Activated T-helper 17 cell treated with anti-CD3 and anti-CD28 coated beads, Interleukin-2, amount 50 U/mL, for 72 hours (primary cell): Measurements from ENCODE around the gene DEXI. TPM values are rescaled to one million over a fixed set of nuclear protein-coding genes. Genes with fewer than 3 reads are reported as not detected.
"Not testable (repeated sequence)": the region's sequence is repeated elsewhere in the genome, so short reads cannot be mapped to it uniquely, and the experiment has no call there.

Experiments used
- ATAC-seq: fragments of 150-1000 bp; cut with Tn5 transposase; replicated peaks from 2 replicates; pipeline ENCODE4 v1.10.0; 2021; ENCODE audit warnings: mild to moderate bottlenecking, moderate library complexity
- H3K27ac Mint-ChIP-seq: one replicate; pipeline ENCODE4 v1.8.0; 2022; ENCODE audit warnings: mixed read lengths
- H3K27me3 Mint-ChIP-seq: one replicate; pipeline ENCODE4 v1.8.0; 2022; ENCODE audit warnings: mixed read lengths
- H3K36me3 Mint-ChIP-seq: one replicate; pipeline ENCODE4 v1.8.0; 2022; ENCODE audit warnings: low read depth, mild to moderate bottlenecking, mixed read lengths
- H3K4me1 Mint-ChIP-seq: one replicate; pipeline ENCODE4 v1.8.0; 2022; ENCODE audit warnings: mixed read lengths
- H3K4me3 Mint-ChIP-seq: one replicate; pipeline ENCODE4 v1.8.0; 2022; ENCODE audit warnings: mild to moderate bottlenecking, mixed read lengths
- H3K9me3 Mint-ChIP-seq: one replicate; pipeline ENCODE4 v1.8.0; 2022; ENCODE audit warnings: mixed read lengths
- total RNA-seq, 2 donors: library from RNA; stranded (reverse); gene quantifications; one replicate each; pipeline ENCODE4 v1.2.3, GENCODE V29; 2022

DEXI gene
- total RNA-seq, 2 donors from 2014 or later: 22.6 to 24.6 TPM

DNA sequence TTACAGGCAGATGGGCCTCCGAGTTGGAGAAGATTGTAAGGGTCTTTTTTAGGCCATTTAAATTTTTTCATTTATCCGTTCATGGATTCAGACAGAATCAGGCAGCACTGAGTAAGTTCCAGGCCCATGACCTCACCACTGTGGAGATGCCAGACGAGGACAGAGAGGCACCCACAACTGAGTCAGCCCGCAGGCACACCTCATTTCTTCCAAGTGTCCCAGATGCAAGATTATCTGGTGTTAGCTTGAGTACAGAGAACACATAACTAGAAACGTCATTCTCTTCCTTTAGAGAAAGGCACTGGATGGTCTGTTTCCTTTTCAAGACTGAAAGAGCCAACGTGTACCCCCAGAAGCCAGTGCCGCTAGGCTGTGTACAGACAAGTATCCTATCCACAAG is 19.0 kb upstream of the DEXI start:
- H3K27me3 Mint-ChIP-seq: no peaks in the 10 kb centered on the region
- H3K27ac Mint-ChIP-seq: peak overlapping the region; percentile 99
- peak; percentile 8 for ATAC-seq
- peak overlapping the region; percentile 19 for H3K4me3 Mint-ChIP-seq
- peaks cover 49% of the 10 kb centered on the region for H3K4me1 Mint-ChIP-seq
- peaks cover 5% of the 10 kb centered on the region for H3K9me3 Mint-ChIP-seq
- peaks cover 88% of the 10 kb centered on the region for H3K36me3 Mint-ChIP-seq

DNA sequence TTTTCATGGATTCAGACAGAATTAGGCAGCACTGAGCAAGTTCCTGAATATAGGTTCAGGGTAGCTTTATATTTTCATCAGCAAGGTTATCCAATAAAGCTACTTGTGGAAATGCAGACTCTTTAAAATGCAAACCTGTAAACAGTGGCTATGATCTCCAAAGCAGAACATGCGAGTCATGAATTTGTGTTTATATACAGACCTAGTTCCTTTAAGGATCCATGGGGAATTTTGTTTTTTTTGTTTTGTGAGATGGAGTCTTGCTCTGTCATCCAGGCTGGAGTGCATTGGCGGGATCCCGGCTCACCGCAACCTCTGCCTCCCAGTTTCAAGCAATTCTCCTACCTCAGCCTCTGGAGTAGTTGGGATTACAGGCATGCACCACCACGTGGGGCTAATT is 16.9 kb upstream of the DEXI start:
- Mint-ChIP-seq H3K4me1 (peaks cover 41% of the 10 kb centered on the region), H3K27me3 (no peaks in the 10 kb centered on the region), H3K36me3 (peaks cover 70% of the 10 kb centered on the region), H3K27ac (peak overlapping the region; percentile 82), H3K4me3 (no peak overlapping the region), H3K9me3 (no peaks in the 10 kb centered on the region)
- no peak for ATAC-seq

DNA sequence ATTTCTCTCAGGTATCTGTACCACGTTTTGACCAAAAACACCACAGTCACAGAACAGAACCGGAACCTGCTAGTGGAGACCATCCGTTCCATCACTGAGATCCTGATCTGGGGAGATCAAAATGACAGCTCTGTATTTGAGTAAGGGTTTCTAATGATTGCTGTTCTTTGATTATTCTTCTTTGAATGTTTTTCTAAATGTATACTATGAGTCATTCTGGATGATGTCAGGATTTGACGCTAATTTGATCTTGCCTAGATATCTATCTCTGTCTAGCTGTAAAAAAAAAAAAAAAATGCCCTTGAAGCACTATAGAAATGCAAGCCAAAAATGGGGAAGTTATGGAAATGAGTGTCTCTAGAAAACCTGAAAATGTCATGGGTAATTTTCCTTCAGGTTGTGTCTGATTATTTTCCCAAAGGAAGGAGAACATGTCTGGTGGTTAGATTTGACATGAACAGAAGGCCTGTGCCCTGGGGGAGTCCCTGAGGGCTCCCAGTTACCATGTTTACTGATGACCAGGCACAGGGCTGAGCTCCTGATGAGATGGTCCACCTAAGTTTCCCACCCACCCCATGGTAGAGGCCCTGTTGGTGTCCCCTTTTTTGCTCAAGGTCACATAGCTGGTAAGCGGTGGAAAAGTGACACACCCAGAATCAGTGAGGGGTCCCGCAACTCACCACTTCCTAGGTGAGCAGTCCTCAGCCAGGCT is 15.7 kb upstream of the DEXI start:
- H3K9me3 Mint-ChIP-seq: no peaks in the 10 kb centered on the region
- peak overlapping the region; percentile 49 for H3K4me3 Mint-ChIP-seq
- peaks cover 58% of the 10 kb centered on the region for H3K36me3 Mint-ChIP-seq
- peak; percentile 76 for ATAC-seq
- H3K27me3 Mint-ChIP-seq: no peaks in the 10 kb centered on the region
- peak overlapping the region; percentile 82 for H3K27ac Mint-ChIP-seq
- peaks cover 42% of the 10 kb centered on the region for H3K4me1 Mint-ChIP-seq

DNA sequence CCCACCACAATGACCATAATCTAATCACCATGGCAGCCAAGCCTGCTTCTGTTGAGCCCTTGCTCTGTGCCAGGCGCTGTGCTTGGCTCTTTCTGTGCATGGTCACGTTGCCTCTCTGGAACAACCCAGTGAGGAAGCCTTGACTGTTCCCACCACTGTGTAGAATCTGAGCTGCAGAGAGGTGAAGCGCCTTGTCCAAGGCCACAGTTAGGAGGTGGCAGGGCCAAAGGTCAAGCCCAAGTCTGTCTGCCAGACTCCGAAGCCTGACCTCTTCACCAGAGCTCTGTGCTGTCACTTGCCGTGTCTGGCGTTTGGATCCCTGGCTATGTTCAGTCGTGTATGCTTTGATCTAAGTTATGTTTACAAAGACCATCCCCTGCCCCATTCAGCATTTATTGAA is 12.6 kb upstream of the DEXI start:
- H3K36me3 Mint-ChIP-seq: peaks cover 27% of the 10 kb centered on the region
- H3K4me3 Mint-ChIP-seq: peak overlapping the region; percentile 27
- no peaks in the 10 kb centered on the region for H3K27me3 Mint-ChIP-seq
- H3K27ac Mint-ChIP-seq: peak overlapping the region; percentile 4
- peaks cover 29% of the 10 kb centered on the region for H3K4me1 Mint-ChIP-seq
- H3K9me3 Mint-ChIP-seq: no peaks in the 10 kb centered on the region
- no peak for ATAC-seq

DNA sequence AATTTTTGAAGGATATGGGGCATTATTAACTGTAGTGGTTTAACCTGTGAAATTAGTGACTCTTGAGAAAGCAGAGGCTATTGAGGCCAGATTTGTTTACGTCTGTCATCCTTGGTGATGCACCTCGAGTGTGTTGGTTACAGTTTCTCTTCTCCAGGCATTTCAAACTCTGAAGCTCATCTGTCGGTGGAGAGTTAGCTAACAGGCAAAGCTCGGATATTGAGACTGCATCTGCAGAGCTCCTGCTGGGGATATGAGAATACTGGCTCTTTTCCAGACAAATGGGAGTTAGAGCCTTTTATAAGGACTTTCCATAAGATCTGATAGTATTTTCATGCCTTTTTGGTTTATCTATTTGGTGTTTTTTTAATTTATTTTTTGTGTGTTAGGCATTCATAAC is 8.8 kb upstream of the DEXI start:
- ATAC-seq: no peak
- Mint-ChIP-seq H3K27ac (no peak overlapping the region), H3K9me3 (no peaks in the 10 kb centered on the region), H3K4me1 (peaks cover 28% of the 10 kb centered on the region), H3K4me3 (no peak overlapping the region), H3K27me3 (no peaks in the 10 kb centered on the region), H3K36me3 (no peaks in the 10 kb centered on the region)

DNA sequence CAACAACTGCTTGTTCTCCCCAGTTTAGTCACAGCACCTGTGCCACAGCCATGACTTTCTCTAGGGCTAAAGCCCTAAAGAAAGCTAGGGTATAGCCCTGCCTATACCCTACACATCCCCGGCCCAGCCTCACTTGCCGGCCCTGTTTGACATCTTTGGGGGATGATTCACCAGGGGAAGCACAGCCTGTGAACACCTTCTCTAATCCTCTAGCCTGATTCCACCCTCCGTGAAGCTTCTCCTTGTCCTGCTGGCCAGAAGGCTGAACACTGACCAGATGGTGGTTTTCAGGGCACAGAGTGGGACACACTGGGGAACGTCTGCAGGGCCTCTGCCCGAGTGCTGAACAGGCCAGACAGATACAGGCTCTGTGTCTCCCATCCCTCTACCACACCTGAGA is 8.1 kb upstream of the DEXI start:
- peak overlapping the region; percentile 51 for H3K27ac Mint-ChIP-seq
- no peak for ATAC-seq

DNA sequence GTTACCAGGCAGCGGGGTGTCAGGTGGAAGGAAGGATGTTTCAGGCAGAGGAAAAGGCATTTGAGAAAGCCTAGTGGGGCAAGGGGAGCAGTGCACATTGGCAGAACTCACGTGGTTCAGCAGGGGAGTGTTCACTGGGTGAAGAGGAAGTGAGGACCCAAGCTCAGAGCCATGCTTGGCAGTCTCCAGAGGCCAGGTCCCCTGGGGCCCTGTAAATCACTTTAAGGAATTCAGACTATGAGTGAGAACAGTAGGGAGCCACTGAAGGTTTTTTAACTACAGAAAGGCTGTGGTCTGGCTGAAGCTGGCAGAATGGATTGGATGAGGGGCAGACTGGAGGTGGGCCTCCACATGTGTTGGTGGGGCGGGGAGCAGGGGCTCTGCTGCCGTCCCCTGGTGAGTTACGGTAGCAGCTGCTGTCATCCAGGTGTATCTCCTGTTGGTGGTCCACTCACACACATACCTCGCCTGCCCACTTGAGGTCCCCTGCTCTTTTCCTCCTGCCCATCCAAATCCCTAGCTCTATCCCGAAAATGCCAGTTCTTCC is 7.2 kb upstream of the DEXI start:
- no peaks in the 10 kb centered on the region for H3K36me3 Mint-ChIP-seq
- peaks cover 29% of the 10 kb centered on the region for H3K4me1 Mint-ChIP-seq
- ATAC-seq: peak; percentile 44
- H3K27me3 Mint-ChIP-seq: no peaks in the 10 kb centered on the region
- H3K9me3 Mint-ChIP-seq: no peaks in the 10 kb centered on the region
- peak overlapping the region; percentile 51 for H3K27ac Mint-ChIP-seq
- peak overlapping the region; percentile 8 for H3K4me3 Mint-ChIP-seq

More for the DNA sequence above, 8.1 kb upstream of the DEXI start:
- H3K9me3 Mint-ChIP-seq: no peaks in the 10 kb centered on the region
- H3K27me3 Mint-ChIP-seq: no peaks in the 10 kb centered on the region
- H3K4me3 Mint-ChIP-seq: no peak overlapping the region
- peaks cover 32% of the 10 kb centered on the region for H3K4me1 Mint-ChIP-seq
- no peaks in the 10 kb centered on the region for H3K36me3 Mint-ChIP-seq

DNA sequence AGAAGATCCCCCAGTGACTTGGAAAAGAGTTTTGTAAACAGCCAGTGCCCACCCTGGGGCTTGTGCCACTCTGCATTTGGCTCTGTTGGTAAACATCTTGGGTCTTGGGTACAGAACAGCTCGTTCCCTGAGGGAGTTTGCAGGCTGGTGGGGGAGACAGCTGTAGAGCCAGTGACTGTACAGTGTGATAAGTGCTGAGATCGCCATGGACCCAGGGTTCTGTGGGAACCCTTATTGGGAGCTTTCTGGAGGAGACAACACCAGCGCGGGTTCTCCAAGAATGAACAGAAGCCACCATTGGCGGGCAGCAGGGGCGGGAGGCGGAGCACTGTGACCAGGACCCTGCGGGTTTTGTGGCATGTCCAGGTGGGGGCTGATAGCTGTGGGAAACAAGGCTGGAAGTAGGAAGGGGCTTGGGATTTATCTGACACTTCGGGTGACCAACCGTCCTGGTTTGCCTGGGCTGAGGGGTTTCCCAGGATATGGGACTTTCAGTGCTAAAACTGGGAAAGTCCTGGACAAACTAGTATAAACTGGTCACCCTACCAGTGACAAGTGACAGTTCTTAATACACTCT is 5.0 kb upstream of the DEXI start:
- no peak overlapping the region for H3K4me3 Mint-ChIP-seq
- ATAC-seq: no peak
- peaks cover 21% of the 10 kb centered on the region for H3K4me1 Mint-ChIP-seq
- H3K36me3 Mint-ChIP-seq: no peaks in the 10 kb centered on the region
- H3K9me3 Mint-ChIP-seq: no peaks in the 10 kb centered on the region
- H3K27ac Mint-ChIP-seq: peak overlapping the region; percentile 2
- H3K27me3 Mint-ChIP-seq: no peaks in the 10 kb centered on the region

DNA sequence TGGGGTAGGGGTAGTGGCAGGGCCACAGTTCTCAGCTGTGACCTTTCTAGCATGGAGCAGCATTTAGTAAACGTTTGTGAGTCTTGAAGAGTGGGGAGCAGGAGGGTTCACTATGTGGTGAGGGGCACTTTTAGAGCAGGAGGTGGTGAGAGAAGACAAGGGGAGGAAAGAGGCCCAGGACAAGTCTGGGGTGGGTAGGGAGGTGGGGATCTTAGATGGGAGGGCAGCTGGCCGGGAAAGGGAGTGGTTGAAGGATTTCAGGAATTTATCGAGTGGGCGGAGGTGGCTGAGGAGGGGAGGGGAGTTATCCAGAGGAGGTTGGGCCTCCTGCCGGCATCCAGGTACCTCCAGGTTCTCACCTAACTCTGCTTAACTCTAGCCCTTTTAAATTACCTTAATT is 4.0 kb upstream of the DEXI start:
- Mint-ChIP-seq H3K4me1 (peaks cover 21% of the 10 kb centered on the region), H3K4me3 (peak overlapping the region; percentile 91), H3K27me3 (no peaks in the 10 kb centered on the region), H3K27ac (peak overlapping the region; percentile 21), H3K9me3 (no peaks in the 10 kb centered on the region), H3K36me3 (no peaks in the 10 kb centered on the region)
- no peak for ATAC-seq

DNA sequence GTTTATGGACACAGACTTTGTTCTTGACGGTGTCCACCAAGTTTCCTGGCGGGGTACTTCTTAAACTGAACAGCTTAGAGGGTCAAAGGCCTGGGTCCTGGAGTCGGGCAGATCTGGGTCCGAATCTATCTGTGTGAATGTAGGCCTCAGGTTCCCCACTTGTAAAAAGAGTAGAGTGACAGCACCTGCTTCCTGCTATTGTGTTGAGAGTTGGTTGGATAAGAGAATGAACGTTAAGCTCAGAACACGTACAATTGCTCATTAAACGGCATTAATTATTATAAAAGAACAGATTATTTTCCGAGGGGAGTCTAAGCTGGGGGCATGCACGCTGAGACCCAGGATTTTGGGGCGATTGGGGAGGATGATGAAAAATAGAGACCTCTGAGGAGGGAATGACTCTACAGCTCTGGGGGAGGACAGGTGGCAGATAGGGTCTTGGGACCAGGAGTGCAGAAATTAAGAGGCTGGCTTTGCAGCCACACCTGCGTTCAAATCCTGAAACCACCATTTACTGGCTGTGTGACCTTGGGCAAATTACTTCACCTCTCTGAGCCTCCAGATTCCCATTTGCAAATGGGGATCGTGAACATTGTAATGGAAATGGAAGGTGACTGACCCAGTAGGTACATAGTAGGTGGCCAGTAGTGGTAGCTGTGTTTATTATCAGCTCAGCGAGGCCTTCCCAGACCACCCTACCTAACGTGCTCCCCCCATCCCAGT is 3.0 kb upstream of the DEXI start:
- ATAC-seq: no peak
- H3K36me3 Mint-ChIP-seq: peaks cover 7% of the 10 kb centered on the region
- no peaks in the 10 kb centered on the region for H3K27me3 Mint-ChIP-seq
- no peaks in the 10 kb centered on the region for H3K9me3 Mint-ChIP-seq
- H3K4me1 Mint-ChIP-seq: peaks cover 30% of the 10 kb centered on the region
- H3K4me3 Mint-ChIP-seq: peak overlapping the region; percentile 91
- peak overlapping the region; percentile 86 for H3K27ac Mint-ChIP-seq

DNA sequence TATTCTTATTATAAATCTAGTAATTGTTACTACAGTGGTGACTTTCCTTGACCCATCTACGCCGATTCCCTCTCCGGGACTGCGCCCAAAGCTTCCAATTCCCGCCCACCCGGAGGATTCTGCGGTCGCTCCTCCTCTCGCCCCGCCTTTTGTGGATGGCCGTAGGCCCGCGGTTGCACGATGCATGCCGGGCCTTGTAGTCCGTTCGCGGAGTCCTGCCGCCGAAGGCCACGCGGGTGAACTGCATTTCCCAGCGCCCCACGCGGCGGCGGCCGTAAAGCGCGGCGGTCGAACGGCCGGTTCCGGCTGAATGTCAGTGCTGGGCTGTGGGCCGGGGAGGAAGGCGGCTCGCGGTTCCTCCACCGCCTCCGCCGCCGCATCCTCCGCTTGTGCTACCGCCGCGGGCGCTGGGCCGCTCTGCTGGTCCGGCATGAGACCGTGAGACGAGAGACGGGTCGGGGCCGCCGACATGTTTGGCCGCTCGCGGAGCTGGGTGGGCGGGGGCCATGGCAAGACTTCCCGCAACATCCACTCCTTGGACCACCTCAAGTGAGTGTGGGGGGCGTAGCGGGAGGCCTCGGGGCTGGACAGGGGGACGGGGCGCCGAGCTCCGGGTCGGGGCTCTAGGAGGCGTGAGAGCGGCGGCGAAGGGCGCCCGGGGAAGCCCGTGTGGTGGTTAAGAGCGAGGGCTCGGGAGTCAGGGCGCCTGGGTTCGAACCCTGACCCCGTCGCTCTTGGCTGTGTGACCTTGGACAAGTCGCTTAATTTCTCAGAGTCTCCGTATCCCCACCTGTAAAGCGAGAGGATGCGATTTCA is 2.2 kb upstream of the DEXI start, which contains the start of gene CLEC16A:
Gene CLEC16A, plus strand, starts transcription at position 316 of the 816 bp plus-strand sequence. Its CDS starts 154 bp downstream, at position 470.
- ATAC-seq: peak; percentile 84
- no peaks in the 10 kb centered on the region for H3K9me3 Mint-ChIP-seq
- peak within 1 kb of the TSS; percentile 86 for H3K27ac Mint-ChIP-seq
- peaks cover 14% of the 10 kb centered on the region for H3K36me3 Mint-ChIP-seq
- peaks cover 35% of the 10 kb centered on the region for H3K4me1 Mint-ChIP-seq
- no peaks in the 10 kb centered on the region for H3K27me3 Mint-ChIP-seq
- H3K4me3 Mint-ChIP-seq: peak within 1 kb of the TSS; percentile 91

DNA sequence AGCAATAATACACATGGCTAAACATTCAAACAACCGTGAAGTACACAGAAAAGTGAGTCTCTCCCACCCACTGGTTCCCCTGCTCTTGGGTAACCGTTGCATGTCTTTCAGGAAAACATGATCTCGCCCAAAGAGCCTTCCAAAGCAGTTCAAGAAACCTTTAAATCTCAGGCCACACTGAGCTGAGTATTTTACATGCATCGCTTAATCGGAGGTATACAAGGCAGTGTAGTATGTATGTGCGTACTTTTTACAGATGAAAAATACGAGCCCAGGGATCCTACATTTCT is 741 bp upstream of the DEXI start:
- Mint-ChIP-seq H3K27me3 (no peaks in the 10 kb centered on the region), H3K36me3 (peaks cover 29% of the 10 kb centered on the region), H3K27ac (no peak overlapping the region), H3K9me3 (no peaks in the 10 kb centered on the region), H3K4me1 (peaks cover 45% of the 10 kb centered on the region), H3K4me3 (peak overlapping the region; percentile 91)
- ATAC-seq: no peak

DNA sequence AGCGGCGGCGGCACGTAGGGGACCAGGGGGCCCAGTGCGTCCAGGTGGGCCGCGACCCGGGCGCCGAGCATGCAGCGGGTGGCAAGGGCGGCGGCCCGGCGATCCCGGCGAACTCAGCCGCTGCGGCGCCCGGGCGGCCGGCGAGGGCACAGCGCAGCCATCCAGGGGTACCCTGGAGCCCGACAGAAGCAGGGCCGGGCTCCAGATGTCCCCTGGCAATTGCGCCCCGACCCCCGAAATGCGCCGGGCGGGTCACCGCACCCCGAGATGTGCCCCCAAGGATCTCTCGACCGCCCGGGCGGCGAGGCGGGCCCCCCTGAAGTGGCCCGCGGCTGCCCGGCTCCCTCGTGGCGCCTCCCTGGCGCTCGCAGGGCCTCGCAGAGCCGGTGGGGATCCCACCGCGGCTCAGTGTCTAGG is 325 bp downstream of the DEXI start:
- H3K27me3 Mint-ChIP-seq, H3K9me3 Mint-ChIP-seq, ATAC-seq: not testable (repeated sequence)
- Mint-ChIP-seq H3K4me1 (peaks cover 49% of the 10 kb centered on the region), H3K27ac (peak overlapping the region; percentile 68), H3K36me3 (peaks cover 39% of the 10 kb centered on the region), H3K4me3 (peak overlapping the region; percentile 91)
